ENCODE results near the gene TGFBR3L. TPM values are rescaled to one million over a fixed set of nuclear protein-coding genes. Genes with fewer than 3 reads are reported as not detected.
A peak's percentile ranks its signal among the peaks of the same experiment; 100 is the strongest.

The TGFBR3L gene
- total RNA-seq, 2 donors from 2014 or later = 7.4 to 9.7 TPM

DNA sequence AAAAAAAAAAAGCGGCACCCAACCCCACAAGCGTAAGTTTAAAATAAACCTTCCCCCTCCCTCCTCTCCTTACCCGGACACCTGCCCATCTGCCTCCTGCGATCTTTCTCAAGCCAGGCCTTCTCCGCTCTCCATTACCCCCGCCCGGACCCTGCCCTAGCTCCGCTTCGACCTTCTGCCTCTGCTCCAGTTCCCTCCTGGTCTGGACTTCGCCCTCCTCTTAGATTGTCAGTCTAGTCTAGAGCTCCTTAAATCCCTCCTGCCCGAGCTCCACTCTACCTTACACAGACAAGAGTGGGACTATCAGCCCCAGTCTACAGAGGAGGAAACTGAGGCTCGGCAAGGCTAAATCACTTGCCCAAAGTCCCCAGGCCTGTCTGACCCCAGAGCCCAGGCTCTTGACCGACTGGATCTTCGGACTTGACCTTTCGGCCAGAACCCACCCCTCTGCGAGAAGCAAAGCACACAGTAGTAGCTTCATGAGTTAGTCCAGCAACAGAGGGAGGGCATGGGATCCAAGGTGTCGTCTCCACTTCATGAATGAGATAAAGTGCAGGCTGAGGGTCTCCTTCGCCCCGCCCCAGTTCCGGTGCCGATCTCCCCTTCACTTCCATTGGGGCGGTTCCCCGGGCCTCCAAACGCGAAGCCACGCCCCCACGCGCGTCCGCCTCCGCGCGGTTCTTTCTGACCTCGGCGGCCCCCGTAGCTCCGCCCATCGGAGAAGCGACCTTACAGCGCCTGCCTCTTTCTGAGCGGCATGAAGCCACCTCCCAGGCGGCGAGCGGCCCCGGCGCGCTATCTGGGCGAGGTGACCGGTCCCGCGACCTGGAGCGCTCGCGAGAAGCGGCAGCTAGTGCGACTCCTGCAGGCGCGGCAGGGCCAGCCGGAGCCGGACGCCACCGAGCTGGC is 5.2 kb downstream of the TGFBR3L start, which contains the start of gene SNAPC2:
Gene SNAPC2 (plus strand): TSS at position 729 of the 909 bp plus-strand sequence. CDS start 29 bp downstream, at position 758.
- peak; percentile 69 to 72 for ATAC-seq (replicated peaks in 1 of 2)
- peak; percentile 98 for DNase-seq
- peaks cover 31% of the 10 kb centered on the region for H3K4me1 Mint-ChIP-seq (ENCODE audit: low read depth)
- peak within 1 kb of the TSS; percentile 94 for H3K27ac Mint-ChIP-seq
- peak within 1 kb of the TSS; percentile 91 to 96 for H3K4me3 Mint-ChIP-seq
- H3K9me3 Mint-ChIP-seq = no peaks in the 10 kb centered on the region
- H3K27me3 Mint-ChIP-seq (ENCODE audit: low read depth) = peaks cover 27% of the 10 kb centered on the region
- peaks cover 1 to 4% of the 10 kb centered on the region in 2 donors for H3K36me3 Mint-ChIP-seq (ENCODE audit: insufficient read depth in 2 of 2)

DNA sequence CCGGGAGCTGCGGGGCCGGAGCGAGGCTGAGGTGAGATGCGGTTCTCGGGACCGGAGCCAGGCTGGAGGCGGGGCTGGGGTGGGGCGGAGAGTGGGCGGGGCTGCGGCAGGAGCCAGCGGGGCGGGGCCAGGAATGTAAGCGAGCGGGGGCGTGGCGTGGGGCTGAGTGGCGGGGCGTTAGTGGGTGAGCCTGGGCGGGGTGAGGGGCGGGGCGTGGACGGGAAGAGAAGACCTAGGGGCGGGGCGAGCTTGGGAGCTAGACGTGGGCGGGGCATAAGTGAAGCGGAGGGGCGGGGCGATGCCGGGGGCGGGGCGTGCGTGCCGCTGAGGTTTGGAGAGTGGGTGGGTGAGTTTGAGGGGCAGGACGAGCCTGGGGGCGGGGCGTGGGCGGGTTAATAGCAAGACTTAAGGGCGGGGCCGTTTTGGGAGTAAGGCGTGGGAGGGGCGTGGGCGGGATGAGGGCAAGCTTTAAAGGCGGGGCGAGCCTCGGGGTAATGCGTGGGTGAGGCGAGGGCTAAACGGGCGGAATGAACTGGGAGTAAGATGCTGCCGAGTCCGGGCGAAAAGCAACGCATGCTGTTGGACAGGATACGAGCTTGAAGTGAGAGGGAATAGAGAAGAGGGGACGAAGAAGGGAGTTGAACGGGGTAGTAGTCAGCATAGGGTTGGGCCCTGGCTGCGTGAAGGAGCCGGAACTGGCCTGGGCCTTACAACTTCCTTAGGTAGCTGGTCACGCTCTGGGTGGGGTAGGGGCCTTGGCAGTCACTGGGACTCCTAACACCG is 6.1 kb downstream of the TGFBR3L start:
- H3K4me1 Mint-ChIP-seq (ENCODE audit: low read depth) = peaks cover 25% of the 10 kb centered on the region
- peak overlapping the region; percentile 94 for H3K27ac Mint-ChIP-seq
- peak; percentile 98 to 99 for DNase-seq
- H3K9me3 Mint-ChIP-seq = no peaks in the 10 kb centered on the region
- peak overlapping the region; percentile 91 to 96 for H3K4me3 Mint-ChIP-seq
- peaks cover 19% of the 10 kb centered on the region for H3K27me3 Mint-ChIP-seq (ENCODE audit: low read depth)
- peaks cover 1 to 4% of the 10 kb centered on the region in 2 donors for H3K36me3 Mint-ChIP-seq (ENCODE audit: insufficient read depth in 2 of 2)
- ATAC-seq (replicated peaks in 1 of 2) = peak; percentile 49 to 58

DNA sequence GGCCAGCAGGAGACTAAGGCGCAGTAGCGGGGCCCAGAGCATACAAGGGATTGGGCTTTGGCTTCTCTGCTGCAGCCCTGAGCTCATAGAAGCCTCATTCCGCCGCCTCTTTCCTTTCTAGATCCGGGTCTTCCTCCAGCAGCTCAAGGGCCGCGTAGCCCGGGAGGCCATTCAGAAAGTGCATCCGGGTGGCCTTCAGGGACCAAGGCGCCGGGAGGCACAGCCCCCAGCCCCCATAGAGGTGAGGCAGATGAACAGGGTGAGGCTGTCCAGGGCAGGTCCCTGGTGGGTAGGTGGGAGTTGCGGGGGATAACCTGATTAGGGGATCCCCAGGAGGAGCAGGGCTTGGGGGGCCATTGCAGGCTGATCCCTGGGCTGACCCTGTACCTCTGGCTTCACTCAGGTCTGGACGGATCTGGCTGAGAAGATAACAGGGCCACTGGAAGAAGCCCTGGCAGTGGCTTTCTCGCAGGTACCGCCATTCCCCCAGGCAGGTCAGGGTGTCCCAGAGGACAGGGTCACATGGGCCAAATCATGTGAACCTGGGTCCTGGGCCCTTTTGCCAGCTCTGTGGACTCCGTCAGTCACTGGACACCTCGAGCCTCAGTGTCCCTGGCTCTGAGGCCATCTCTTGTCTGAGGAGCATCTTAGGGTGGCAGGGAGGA is 6.8 kb downstream of the TGFBR3L start:
- Mint-ChIP-seq H3K9me3 (no peaks in the 10 kb centered on the region), H3K4me3 (peak overlapping the region; percentile 91 to 96), H3K36me3 (ENCODE audit: insufficient read depth in 2 of 2) (peaks cover 1 to 4% of the 10 kb centered on the region in 2 donors), H3K27me3 (ENCODE audit: low read depth) (peaks cover 16% of the 10 kb centered on the region), H3K27ac (no peak overlapping the region), H3K4me1 (ENCODE audit: low read depth) (peaks cover 25% of the 10 kb centered on the region)
- ATAC-seq (replicated peaks in 1 of 2) (no peak), DNase-seq (no peak)

DNA sequence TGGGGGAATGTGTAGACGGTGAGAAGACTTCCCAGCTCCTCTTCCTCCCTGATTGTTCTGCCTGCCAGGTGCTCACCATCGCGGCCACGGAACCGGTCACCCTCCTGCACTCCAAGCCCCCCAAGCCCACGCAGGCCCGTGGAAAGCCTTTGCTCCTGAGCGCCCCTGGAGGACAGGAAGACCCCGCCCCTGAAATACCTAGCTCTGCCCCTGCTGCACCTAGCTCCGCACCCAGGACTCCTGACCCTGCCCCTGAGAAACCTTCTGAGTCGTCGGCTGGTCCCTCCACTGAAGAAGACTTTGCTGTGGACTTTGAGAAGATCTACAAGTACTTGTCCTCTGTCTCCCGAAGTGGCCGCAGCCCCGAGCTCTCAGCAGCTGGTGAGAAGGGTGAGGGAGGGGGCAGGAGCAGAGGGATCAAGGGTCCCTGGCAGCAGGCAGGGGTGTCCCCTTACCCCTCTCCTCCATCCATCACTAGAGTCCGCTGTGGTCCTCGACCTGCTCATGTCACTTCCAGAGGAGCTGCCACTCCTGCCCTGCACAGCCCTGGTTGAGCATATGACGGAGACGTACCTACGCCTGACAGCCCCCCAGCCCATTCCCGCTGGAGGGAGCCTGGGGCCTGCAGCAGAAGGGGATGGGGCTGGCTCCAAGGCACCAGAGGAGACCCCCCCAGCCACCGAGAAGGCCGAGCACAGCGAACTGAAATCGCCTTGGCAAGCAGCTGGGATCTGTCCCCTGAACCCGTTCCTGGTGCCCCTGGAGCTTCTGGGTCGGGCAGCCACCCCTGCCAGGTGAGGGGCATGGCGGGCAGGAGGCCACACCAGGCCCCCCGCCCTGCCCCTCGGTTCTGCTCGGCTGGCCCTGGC is 7.6 kb downstream of the TGFBR3L start:
- Mint-ChIP-seq H3K27ac (no peak overlapping the region), H3K9me3 (no peaks in the 10 kb centered on the region), H3K4me1 (ENCODE audit: low read depth) (peaks cover 28% of the 10 kb centered on the region), H3K36me3 (ENCODE audit: insufficient read depth in 2 of 2) (peaks cover 1 to 4% of the 10 kb centered on the region in 2 donors), H3K4me3 (no peak overlapping the region), H3K27me3 (ENCODE audit: low read depth) (peaks cover 16% of the 10 kb centered on the region)
- ATAC-seq (replicated peaks in 1 of 2) = no peak
- DNase-seq = no peak

DNA sequence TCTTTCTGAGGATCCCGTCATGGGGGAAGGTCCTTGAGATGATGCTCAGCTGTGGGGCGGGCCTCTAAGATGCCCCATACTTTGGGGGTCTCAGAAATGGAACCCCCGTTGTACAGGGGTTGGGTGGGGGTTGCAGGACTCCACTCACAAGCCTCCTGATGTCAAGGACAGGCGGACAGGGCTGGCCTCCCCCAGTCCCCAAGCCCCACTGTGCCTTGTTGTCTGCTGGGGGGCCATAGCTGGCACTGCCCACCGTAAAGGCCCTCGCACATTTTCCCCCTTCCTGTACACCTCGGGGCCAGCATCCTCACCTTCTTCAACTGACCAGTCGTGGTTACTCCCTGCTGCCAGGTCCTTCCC is 8.2 kb downstream of the TGFBR3L start:
- ATAC-seq (replicated peaks in 1 of 2) (no peak), DNase-seq (no peak)
- Mint-ChIP-seq H3K27ac (no peak overlapping the region), H3K4me3 (no peak overlapping the region), H3K27me3 (ENCODE audit: low read depth) (peaks cover 14% of the 10 kb centered on the region), H3K36me3 (ENCODE audit: insufficient read depth in 2 of 2) (peaks cover 1 to 4% of the 10 kb centered on the region in 2 donors), H3K9me3 (no peaks in the 10 kb centered on the region), H3K4me1 (ENCODE audit: low read depth) (peaks cover 27% of the 10 kb centered on the region)

DNA sequence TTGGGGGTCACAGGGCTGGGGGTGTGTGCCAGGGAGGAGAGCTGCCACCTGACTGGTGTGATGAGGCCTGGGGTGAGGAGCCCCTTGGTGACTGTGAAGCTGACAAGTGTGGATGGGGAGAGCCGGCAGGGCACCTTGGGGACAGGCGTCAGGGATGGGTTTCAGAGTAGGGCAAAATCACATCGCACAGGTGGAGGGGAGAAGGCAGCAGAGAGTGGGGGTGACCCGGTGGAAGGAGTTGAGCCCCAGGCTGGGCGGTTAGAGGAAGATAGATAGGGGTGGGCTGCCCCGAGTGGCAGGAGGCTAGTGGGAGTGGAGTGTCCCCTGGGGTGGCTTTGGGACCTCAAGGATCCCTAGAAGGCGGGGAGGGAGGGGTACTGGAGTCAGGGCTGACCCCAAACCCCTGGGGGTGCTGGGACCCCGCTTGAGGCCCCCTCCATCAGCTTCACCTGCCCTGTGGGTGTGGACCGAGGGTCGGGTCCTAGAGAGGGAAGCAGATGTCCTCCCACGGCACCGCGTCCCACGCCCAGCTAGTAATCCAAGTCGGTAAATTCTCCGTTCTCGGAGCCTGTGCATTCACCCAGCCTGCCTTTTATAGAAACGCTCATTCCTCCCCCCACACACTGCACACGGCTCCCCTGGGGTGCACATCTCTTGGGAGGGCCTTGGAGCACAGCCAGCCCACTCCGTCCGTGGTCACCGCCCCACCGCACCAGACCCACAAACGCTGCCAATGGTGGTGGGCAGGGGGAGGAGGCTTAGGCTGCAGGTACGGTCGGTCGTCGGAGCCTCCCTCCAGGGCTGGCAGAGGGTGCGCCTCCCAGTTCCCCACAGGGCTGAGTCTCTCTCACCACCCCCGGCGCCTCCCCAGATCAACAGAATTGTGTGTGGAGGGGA is 8.9 kb downstream of the TGFBR3L start:
- Mint-ChIP-seq H3K27ac (no peak overlapping the region), H3K36me3 (ENCODE audit: insufficient read depth in 2 of 2) (peaks cover 1 to 4% of the 10 kb centered on the region in 2 donors), H3K9me3 (no peaks in the 10 kb centered on the region), H3K27me3 (ENCODE audit: low read depth) (peaks cover 7% of the 10 kb centered on the region), H3K4me1 (ENCODE audit: low read depth) (peaks cover 20% of the 10 kb centered on the region), H3K4me3 (no peak overlapping the region)
- ATAC-seq (replicated peaks in 1 of 2) (no peak), DNase-seq (no peak)

DNA sequence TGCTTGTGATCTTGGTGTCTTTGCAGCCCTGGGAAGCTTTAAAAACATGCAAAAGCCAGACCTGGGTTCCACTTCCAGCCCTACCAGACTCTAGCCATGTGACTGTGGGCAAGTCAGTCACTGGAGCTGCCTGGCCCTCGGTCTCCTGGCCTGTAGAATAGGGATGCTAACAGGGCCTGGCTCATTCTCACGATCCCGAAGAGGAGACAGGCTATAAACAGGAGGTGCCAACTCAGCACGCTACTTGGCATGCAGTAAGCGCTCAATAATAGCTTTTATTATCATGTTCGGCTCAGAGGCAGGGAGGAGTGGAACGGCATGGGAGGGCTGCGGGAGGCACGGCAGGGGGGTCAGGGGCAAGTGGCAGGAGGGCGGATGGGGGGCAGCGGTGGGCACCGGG is 9.6 kb downstream of the TGFBR3L start:
- H3K27me3 Mint-ChIP-seq (ENCODE audit: low read depth) = peaks cover 7% of the 10 kb centered on the region
- peaks cover 19% of the 10 kb centered on the region for H3K4me1 Mint-ChIP-seq (ENCODE audit: low read depth)
- DNase-seq = no peak
- H3K4me3 Mint-ChIP-seq = peak overlapping the region; percentile 58 to 63
- no peaks in the 10 kb centered on the region for H3K9me3 Mint-ChIP-seq
- peaks cover 1 to 4% of the 10 kb centered on the region in 2 donors for H3K36me3 Mint-ChIP-seq (ENCODE audit: insufficient read depth in 2 of 2)
- no peak overlapping the region for H3K27ac Mint-ChIP-seq
- no peak for ATAC-seq (replicated peaks in 1 of 2)

DNA sequence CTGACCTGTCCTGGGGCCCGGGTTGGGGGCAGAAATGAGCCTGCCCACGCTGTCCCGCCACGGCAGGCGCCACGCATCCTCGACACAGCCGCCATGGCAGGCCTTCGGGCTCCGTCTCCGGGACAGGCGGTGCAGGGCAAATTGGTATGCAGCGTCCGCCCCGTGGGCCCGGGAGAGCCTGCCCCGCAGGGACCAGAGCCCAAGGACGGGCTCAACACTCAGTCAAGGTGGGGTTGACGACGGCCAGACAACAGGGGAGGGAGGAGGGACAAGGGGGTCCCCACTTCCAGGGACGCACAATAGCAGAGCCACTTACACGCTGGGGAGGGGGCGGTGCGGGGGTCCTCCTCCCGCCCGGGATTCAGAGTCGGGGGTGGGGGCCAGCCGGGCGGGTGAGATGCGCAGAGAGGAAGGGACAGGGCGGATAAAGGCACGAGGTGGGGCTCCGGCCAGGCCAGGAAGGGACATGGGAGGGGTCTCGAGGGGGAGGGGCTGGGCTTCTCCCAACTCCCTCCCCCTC is 10.1 kb downstream of the TGFBR3L start:
- Mint-ChIP-seq H3K9me3 (no peaks in the 10 kb centered on the region), H3K27me3 (ENCODE audit: low read depth) (peaks cover 3% of the 10 kb centered on the region), H3K4me3 (peak overlapping the region in 1 of 2 donors; percentile 52), H3K27ac (no peak overlapping the region), H3K36me3 (ENCODE audit: insufficient read depth in 2 of 2) (peaks cover 0 to 3% of the 10 kb centered on the region in 2 donors), H3K4me1 (ENCODE audit: low read depth) (peaks cover 18% of the 10 kb centered on the region)
- no peak for DNase-seq
- no peak for ATAC-seq (replicated peaks in 1 of 2)

DNA sequence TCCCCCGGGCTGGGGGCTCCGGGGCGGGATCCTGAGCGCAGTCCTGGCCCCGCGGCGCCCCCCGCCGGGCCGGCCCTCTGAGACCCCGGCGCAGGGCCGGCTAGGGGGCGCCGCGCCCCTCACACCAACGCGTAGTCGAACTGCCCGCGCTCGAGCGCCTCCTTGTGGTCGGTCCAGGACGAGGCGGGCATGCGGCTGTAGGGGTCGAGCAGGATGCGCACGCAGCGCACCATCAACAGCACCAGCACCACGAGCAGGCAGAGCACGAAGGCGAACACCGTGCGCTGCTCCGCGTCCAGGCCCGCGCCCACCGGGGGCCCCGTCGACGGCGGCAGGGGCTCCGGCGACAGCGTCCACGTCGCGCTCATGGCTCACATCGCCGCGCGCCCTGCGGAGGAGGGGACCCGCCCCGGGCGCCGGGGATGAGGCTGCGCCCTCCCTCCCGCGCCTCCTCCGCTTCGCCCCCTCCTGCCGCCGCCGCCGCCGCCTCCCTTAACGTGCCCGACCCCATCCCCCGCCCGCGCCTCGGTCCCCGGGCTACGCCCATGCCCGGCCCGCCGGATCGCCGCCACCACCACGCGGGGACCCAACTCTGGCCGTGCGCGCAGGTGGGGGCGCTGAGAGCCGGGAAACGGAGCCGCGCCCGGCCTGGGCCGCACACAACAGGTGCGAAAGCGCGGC is 10.7 kb downstream of the TGFBR3L start:
- Mint-ChIP-seq H3K36me3 (ENCODE audit: insufficient read depth in 2 of 2) (no peaks in the 10 kb centered on the region), H3K4me1 (ENCODE audit: low read depth) (peaks cover 17% of the 10 kb centered on the region)

DNA sequence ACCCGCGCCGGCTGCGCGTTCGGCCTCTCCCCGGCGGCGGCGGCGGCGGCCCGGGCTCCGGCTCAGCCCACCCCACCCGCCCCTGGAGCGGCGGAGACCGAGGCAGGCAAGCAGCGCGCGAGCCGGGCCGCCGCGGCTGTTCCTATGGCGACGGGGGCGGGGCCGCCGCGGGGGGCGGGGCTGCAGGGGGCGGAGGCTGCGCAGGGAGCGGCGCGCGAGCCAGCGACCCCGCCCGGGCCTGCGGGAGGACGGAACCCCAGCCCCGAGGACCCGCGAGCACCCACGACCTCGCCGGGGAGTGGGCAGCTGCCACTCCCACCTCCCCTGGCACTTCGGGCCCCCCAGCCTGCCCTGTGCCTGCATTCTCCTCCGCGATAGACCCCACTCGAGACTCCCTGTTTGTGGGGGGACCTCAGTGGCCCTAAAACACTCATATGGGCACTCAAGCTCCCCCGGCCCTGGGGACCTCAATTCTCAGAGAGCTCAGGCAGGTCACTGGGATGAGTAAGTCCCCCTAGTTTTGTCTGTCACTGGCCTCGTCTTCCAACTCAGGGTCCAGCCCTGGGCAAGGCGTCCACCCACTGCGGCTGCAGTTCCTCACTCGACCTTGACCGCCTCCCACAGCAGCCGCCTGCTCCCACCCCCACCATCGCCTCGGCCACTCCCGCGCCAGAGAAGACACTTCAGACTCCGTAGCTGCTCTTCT is 11.5 kb downstream of the TGFBR3L start, which contains the start of gene CTXN1:
Gene CTXN1 (minus strand): TSS at position 115 of the 706 bp plus-strand sequence. CDS start 597 bp downstream, outside the sequence.
- DNase-seq (peak; percentile 74 to 85), ATAC-seq (replicated peaks in 1 of 2) (peak; percentile 51 to 57)
- Mint-ChIP-seq H3K4me1 (ENCODE audit: low read depth) (peaks cover 17% of the 10 kb centered on the region), H3K36me3 (ENCODE audit: insufficient read depth in 2 of 2) (no peaks in the 10 kb centered on the region), H3K27ac (no peak within 1 kb of the TSS), H3K9me3 (no peaks in the 10 kb centered on the region), H3K27me3 (ENCODE audit: low read depth) (no peaks in the 10 kb centered on the region), H3K4me3 (peak within 1 kb of the TSS; percentile 65 to 82)

More for the DNA sequence above, 10.7 kb downstream of the TGFBR3L start:
- Mint-ChIP-seq H3K27me3 (ENCODE audit: low read depth) (no peaks in the 10 kb centered on the region), H3K9me3 (no peaks in the 10 kb centered on the region), H3K4me3 (peak overlapping the region; percentile 43 to 76), H3K27ac (no peak overlapping the region)
- DNase-seq = peak; percentile 87 to 88
- ATAC-seq (replicated peaks in 1 of 2) = peak; percentile 46 to 53

Data from activated T-cell treated with anti-CD3 and anti-CD28 coated beads, Interleukin-2, amount 50 U/mL, for 72 hours (primary cell).